PC-9 (cell line): ENCODE data around the gene CALHM4.

ENCODE experiments used
- EZH2 ChIP-seq: fragments of 200-600 bp; sonication (generic); IDR thresholded peaks from 2 replicates; pipeline ENCODE4 v1.8.0; 2017; ENCODE audit warnings: antibody characterized with exemption, low read depth
- TF ChIP-seq, protein P1 (sequence below): fragments of 200-600 bp; sonication (generic); conservative IDR thresholded peaks from 2 replicates; pipeline ENCODE4 v1.6.1; 2017; ENCODE audit warnings: mixed run types, antibody characterized with exemption, mild to moderate bottlenecking, moderate library complexity

DNA sequence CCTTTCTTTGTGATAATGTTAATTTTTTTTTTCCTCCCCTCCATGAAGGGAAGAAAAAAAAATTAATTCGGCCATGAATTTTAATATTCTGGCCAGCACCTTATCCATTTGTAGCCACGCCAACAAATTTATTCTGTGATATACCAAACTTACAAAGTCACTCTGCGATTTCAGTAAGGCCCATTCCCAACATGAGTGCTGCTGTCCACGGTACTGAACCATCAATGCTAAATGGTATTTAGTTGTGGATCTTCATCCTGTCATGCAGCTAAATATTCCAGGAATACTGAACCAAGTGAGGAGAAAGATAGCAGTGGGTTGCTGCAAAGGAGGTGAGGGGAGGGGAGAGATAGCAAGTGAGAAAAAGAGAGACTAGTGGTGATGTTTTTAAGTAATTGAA, 43.3 kb downstream of the CALHM4 start:
- TF ChIP-seq, protein P1, sequence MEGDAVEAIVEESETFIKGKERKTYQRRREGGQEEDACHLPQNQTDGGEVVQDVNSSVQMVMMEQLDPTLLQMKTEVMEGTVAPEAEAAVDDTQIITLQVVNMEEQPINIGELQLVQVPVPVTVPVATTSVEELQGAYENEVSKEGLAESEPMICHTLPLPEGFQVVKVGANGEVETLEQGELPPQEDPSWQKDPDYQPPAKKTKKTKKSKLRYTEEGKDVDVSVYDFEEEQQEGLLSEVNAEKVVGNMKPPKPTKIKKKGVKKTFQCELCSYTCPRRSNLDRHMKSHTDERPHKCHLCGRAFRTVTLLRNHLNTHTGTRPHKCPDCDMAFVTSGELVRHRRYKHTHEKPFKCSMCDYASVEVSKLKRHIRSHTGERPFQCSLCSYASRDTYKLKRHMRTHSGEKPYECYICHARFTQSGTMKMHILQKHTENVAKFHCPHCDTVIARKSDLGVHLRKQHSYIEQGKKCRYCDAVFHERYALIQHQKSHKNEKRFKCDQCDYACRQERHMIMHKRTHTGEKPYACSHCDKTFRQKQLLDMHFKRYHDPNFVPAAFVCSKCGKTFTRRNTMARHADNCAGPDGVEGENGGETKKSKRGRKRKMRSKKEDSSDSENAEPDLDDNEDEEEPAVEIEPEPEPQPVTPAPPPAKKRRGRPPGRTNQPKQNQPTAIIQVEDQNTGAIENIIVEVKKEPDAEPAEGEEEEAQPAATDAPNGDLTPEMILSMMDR, result no peak
- no peak for TF ChIP-seq EZH2
